Heart left ventricle (tissue), 13 donors: ENCODE results near the gene ZFAND2B.

ENCODE experiments used
- CTCF ChIP-seq, 12 donors: fragments of 200-600 bp; sonication (generic) in 4 of 12; IDR thresholded peaks; one replicate each; pipeline versions ENCODE4 v1.5.0 to v1.8.0; 2018 to 2022; ENCODE audit warnings: antibody characterized with exemption in 12 of 12, mild to moderate bottlenecking in 5 of 12
- POLR2A ChIP-seq, 2 donors: fragments of 450-650 bp; IDR thresholded peaks; one replicate each; pipeline ENCODE4 v1.6.1; 2017; ENCODE audit warnings: antibody characterized with exemption in 2 of 2, mild to moderate bottlenecking in 2 of 2, moderate library complexity in 2 of 2
- donor health status: ischemic (EF 13 %, LVEDD 7.1; RV severe dilation, severe dysfunction).
- donor health status: DM: no; HTN: yes; CAD: no.
- donor health status: DM: no; HTN: no; CAD: no.
- donor health status: ischemic (EF 25% LVEDD 6.9; RV normal size, moderate dysfunction).
- donor health status: ischemic (EF 25% LVEDD 5.7; RV mildly dilated, moderate dysfunction).
- donor health status: ischemic (EF 35%, LVEDD 5.7; RV mildly dilated, moderate dysfunction).
- donor health status: nonischemic (EF 11% LVEDD 7.7; RV severe dilation, severe dysfunction).
- donor health status: DM: yes; HTN: yes; CAD: no.
- donor health status: PGD.
- donor health status: ischemic (EF 29% LVEDD 5.4; RV normal size, mild dysfunction).
- donor health status: nonischemic (EF 23%, LVEDD 6.1; RV moderate dilation, normal function).

GRCh38 chr2:219205981-219206327 is 628 bp upstream of the ZFAND2B start:
- no peak for TF ChIP-seq CTCF (IDR thresholded peaks at IDR 0.05)
- no peak for TF ChIP-seq POLR2A (IDR thresholded peaks at IDR 0.05)
